T-helper 2 cell treated with Interferon-gamma antibody and Interleukin-4, amounts not matched to agents 100 ng/mL and 5 ng/mL, for 36 hours (primary cell): ENCODE results near the gene IRS1. TPM values are rescaled to one million over a fixed set of nuclear protein-coding genes. Genes with fewer than 3 reads are reported as not detected.

Experiments used
- intact Hi-C: fragments of 100-400 bp; cut with micrococcal nuclease; formaldehyde crosslinking; loops from one replicate; pipeline ENCODE4 v1.15.1; 2023
- total RNA-seq: library from RNA; stranded (reverse); gene quantifications from 2 replicates; pipeline ENCODE4 v1.2.3, GENCODE V29; 2022

Gene IRS1
- total RNA-seq, 1 donor from 2014 or later: 1.8 TPM

DNA sequence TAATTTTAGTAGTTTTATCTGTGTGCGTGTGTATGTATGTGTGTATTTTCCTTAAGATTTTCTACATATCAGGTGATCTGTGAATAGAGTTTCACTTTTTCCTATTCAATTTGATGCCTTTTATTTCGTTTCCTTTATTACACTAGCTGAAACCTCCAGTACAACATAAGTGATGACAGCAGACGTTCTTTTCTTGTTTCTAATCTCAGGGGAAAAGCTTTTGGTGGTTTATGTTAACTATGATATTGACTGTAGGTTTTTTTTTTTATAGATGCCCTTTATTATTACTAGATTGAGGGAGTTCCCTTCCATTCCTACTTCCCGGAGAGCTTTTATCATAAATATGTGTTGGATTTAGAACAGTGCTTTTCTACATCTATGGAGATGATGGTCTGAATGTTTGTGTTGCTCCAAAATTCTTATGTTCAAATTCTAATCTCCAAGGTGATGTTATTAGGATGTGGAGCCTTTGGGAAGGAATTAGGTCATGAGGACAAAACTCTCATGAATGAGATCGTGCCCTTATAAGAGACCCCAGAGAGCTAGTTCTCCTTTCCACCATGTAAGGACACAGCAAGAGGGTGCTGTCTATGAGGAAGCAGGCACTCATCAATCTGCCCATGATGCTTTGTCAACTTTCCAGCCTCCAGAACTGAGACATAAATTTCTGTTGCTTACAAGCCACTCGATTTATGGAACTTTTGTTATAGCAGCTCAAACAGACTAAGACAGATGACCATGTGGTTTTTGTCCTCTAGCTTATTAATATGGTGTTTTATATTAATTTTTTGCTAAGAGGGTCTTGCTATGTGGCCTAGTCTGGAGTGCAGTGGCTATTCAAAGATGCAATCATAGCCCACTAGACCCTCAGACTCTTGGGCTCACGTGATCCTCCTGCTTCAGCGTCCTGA lies 30.4 kb upstream of the IRS1 start:
- intact Hi-C loops: loop anchor here (10.0 kb wide), 1 partner anchor 1905 kb away; no protein-coding TSS in a partner anchor

DNA sequence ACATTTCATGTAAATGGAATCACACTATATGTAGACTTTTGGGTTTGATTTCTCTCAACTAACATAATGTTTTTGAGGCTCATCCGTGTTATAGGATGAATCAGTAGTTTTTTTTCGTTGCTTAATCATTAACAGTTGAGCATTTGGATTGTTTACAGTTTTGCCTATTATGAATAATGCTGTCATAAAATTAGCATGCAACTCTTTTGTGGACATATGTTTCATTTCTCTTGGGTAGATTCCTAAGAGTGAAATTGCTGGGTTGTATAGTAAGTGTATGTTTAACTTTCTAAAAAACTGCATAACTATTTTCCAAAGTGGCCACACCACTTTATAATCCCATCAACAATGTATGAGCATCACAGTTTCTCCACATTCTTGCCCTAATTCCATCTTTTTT lies 28.6 kb upstream of the IRS1 start:
- intact Hi-C loops: no loop called here

DNA sequence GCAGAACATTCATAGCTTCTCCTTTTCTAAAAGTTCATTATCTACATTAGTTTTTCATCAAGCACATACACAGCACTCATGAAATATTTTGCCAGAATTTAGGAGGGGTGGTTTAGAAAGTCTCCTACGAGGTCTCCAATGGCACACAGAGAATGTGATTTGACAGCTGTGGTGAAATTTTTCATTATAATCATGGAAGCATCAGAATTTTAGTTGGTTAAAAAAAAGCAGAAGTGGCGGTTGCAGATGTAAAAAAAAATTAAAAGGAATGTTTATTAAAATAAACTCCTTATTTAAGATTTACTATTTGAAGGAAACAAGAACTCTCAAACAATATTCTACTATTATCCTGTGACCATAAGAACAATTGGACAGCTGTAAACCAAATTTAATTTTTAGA lies 25.4 kb upstream of the IRS1 start:
- intact Hi-C loops: no loop called here

DNA sequence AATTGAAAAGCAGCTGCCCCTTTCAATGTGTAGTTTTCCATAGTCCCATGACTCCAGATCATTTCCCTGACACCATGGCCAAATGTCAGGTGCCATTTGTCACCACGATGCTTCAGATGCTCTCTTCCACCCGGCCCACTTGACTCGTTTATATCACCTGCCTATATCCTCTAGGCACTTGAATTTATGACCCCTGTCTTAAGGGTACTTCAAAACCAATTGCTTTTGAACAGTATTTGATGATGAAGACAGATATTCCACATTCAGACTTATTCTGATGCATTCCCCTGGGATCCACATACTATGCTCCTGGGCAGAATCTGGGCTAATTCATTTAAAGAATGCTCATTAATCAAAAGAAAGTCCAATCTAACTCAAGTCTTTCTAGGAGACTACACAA lies 19.3 kb upstream of the IRS1 start:
- intact Hi-C loops: no loop called here

DNA sequence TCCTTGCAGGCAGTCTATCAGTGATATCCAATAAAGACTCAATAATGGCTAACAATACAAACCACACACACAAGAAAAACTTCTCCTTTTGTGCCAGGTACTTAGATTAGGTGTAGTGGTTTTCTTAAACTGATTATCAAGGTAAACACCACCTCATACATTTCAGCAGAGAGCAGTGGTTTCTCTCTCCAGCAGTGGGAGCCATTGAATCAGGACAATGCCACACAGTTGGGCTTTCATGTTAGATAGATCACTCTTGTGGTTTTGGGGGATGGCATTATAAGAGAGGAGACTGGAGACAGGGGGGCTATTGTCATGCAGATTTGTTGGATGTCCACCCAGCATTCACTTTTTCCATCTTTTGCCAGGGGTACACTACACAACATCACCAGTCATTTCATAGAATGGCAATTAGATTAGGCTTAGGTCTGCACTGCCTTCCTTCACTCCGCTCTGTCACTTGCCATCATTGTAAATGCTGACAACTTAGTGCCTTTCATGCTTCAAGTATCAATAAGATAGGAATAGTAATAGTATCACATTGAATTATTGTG lies 13.6 kb upstream of the IRS1 start:
- intact Hi-C loops: no loop called here

DNA sequence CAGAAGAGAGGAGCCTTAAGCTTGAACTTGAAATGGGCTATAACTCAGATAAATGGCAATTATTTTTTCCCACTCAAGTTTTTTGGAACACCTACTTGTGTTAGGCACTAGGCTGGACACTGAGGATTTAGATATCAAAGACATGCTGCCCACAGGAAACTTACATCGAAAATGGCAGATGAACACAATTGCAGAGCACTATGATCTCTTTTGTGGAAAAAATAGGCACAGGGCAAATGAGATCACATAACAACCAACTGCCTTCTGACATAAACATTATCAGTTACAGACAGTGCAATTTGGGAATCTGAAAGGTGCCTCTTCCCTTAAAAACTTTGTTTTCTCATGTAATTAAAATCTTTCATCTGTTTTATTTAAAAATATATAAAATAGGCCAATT lies 3.8 kb upstream of the IRS1 start:
- intact Hi-C loops: loop anchor here (5.0 to 10.0 kb wide), 3 partner anchors 289 to 819 kb away; no protein-coding TSS in a partner anchor

DNA sequence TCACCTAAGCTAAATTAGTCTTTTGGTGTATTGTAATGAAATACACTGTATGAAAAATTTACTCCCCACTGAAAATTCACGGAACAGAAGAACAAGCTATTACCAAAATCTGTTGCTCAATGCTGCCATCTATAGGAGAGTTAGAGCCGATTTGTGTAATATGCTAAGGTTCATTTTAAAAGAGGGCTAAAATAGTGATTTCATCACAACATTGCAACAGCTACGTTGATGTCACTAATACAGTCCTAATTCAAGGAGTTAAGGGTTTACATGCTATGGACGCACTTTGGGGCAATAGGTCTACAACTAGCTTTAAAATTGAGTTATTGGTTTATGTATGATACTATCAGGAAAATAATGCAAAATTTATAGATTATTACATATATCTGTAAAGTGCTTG lies 3.0 kb upstream of the IRS1 start:
- intact Hi-C loops: loop anchor here (1.0 to 10.0 kb wide), 6 partner anchors 183 to 1134 kb away; no protein-coding TSS in a partner anchor

DNA sequence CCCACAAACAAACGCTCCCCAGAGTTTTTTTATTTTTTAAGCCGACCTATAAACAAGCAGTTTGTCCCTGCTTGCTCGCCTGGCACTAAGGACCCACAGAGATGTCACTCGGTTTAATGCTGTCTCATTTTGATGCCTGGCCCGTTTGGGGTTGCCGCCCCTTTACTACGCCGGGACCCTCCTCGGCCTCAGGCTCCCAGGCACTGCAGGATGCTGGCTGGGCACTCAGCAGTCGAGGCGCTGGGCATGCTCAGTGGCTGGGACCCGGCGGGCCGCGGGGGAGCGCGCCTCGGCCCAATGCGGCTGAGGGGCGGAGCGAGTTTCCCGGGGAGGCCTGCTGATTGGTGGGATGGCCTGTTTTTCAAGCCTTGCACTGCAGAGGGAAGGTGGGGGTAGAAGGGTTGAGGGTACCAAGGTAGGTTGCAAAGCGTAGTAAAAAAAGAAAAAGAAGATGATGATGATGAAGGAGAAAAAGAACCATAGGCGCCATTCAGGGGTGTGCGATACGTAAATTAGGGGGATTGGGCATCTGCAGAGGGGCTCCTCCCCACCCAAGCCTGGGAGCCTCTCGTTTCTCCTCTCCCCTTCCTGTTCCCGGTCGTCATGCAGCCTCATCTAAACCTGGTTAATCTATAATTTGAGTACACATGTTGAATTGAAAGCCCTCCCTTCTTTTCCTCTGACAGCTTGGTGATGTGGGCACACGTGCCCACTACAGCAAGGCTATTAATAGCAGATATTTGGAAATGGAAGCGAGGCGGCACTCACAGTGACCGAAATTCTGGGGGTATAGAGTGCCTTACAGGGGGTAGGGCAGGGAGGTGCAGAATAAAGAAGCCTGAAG lies 1.5 kb upstream of the IRS1 start:
- intact Hi-C loops: loop anchor here (2.0 to 10.0 kb wide), 4 partner anchors 150 to 816 kb away; no protein-coding TSS in a partner anchor

DNA sequence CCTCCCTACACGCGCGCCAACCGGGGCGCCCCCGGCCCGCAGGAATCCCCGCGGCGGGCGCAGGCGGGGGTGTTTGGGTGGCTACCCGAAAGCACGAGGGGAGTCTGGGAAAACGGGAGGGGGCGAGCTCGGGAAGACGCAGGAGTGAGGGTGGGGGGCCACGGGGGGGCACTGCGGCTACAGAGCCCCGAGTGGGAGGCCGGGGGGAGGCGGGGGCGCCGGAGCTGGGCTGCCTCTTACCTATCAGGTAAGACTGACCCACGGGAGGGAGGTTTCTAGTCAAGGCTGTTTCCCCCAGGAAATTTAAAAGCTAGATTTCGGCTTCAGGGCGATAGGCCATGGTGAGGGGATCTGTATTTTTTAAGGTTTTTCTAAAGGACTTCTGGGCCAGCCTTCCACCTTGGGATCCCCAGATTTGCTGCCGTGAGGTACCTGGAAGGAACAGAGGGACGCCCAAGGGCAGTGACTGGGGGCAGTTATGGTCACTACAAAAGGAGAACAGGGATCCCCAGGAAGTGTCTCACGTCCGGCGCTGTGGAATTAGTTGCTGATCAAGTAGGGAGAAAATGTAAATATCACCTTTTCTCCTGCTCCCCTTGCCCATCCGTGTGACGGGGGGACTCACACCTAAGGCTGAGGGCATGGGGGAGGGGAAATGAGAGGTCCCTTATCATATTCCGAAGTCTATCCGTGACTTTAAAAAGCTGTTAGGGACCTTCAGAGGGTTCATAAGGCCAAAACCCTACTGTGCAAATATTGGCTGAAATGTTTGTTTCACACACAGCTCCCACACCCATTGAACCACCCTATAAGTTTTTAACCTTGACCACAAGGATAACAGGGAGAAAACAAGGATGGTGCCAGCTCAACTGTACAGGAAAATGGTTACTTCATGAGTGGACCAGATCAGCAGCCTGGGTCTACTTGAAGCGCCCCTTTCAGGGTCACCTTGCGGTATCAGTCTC lies 638 bp upstream of the IRS1 start:
- intact Hi-C loops: loop anchor here (1.0 to 10.0 kb wide), 8 partner anchors 9 to 1755 kb away; partner anchors contain the start of gene DOCK10

DNA sequence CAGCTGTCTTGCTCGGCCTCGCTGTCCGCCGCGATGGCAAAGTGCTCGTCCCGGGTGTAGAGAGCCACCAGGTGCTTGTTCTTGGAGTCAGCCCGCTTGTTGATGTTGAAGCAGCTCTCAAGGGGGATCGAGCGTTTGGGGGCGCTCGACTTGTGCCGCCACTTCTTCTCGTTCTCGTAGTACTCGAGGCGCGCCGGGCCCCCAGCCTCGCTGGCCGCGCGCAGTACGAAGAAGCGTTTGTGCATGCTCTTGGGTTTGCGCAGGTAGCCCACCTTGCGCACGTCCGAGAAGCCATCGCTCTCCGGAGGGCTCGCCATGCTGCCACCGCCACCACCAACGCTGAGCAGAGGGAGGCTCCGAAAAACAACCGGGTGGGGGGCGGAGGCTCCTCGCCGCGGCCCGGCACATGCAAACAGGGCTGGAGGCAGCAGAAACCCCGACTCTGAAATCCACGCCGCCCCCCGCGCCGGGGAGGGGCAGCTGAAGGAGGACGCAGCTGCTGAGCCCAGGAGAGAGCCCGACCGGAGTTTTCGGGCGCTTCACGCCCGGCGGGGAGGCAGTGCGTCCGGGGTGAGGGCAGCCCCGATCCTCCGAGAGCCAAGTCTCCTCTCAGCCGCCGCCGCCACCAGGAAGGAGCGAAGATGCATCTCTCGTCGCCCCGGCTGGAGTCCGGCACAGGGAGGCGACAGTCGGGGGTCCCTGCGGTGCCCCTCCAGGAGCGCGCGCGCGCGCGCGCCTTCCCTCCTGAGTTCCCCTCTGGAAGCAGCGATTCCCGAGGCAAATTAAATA lies 1.0 kb downstream of the IRS1 start:
- intact Hi-C loops: loop anchor here (1.0 to 10.0 kb wide), 4 partner anchors 7 to 1754 kb away; partner anchors contain the start of gene DOCK10

DNA sequence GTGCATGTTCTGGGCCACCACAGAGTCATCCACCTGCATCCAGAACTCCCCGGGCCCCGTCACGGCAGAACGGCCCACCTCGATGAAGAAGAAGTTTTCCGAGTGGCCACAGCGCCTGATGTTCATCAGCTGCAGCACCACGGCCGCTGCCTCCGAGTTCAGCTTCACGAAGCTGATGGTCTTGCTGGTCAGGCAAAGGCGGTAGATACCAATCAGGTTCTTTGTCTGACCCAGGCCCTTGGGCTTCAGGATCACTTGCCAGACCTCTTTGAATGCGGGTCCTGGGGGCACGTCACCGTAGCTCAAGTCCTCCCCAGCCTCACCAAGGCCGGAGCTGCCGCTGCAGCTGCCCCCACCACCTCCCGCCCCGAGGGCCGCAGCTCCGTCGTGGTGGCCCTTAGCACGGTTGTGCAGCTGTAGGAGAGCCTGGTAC lies 1.6 kb downstream of the IRS1 start:
- intact Hi-C loops: loop anchor here (2.0 to 10.0 kb wide), 2 partner anchors 375 to 1753 kb away; partner anchors contain the start of gene DOCK10

DNA sequence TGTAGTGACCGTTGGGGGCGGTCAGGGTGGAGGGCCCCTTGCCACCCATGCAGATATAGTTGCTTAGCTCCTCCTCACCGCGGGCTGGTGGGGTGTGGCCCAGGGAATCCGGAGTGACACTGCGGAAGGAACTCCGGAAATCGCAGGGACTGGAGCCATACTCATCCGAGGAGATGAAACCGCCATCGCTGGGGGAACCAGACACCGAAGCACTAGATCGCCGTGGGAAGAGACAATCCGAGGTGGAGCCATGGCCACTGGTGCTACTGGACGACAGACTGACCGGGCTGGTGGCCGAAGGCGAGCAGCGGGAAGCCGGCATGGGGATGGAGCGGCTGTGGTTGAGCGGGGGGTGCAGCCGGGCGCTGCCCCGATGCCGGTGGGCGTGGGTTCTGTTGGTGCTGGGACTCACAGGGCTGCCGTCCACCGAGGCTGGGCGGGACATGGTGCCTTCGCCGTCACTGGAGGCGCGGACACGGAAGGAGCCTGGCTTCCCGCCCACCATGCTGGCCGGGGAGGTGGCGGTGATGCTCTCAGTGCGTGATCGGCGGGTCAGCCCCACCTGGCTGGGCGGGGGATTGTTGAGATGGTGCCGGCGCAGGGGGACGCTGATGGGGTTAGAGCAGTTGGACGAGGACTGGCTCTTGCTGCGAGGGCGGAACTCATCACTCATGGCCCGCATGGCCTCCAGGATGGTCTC lies 2.2 kb downstream of the IRS1 start:
- intact Hi-C loops: loop anchor here (10.0 kb wide), 1 partner anchor 1753 kb away; the partner anchor contains the start of gene DOCK10

DNA sequence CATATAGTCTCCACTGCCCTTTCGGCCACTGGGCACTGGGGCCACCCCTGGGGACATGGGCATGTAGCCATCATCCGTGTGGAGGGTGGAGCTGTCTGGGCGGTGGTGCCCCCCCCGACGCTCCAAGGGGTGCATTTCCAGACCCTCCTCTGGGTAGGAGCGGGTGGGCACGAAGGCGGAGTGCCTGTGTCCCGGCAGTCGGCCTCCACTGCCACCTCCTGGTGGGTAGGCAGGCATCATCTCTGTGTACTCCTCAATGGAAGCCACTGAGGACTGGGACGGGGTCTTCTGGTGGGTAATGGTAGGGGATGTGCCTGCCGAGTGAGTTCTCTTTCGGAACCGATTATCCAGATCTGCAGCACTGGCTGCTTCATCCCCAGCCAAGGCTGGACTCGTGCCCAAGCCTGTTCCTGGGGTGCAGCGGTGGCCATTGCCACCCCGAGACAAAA lies 2.8 kb downstream of the IRS1 start:
- intact Hi-C loops: loop anchor here (10.0 kb wide), 1 partner anchor 1752 kb away; the partner anchor contains the start of gene DOCK10

DNA sequence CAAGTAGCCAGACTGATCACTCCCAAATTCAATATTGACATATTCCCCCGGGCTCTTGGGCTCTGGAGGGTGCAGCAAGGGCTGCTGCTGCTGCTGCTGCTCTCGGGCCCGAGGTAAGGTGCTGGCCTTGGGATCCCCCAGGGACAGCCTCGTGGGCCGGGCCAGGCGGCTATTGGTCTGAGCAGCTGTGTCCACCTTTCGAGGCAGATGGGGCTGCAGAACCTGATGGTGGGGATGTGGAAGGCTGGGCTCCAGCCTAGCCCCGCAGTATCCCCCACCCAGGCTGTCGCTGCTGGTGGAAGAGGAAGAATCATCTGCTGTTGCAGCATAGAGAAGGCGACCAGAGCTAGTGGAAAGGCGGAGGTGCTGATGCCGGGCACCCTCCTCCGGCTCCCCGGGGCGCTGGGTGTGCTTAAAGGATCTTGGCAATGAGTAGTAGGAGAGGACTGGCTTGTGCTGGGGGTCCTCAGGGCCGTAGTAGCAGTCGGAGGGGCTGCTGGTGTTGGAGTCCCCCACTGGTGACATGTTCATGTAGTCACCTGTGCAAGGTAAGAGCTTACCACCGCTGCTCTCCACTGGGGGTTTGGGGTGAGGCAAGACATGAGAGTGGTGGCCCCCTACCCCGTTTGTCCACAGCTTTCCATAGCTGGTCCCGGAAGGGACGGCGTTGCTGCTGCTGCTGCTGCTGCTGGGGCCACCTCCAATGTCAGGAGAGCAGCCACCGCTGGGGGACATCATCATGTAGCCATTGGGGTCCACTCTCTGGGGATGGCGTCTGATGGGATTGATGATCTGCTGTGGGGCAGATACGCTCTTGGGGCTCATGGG lies 3.4 kb downstream of the IRS1 start:
- intact Hi-C loops: loop anchor here (10.0 kb wide), 1 partner anchor 1751 kb away; the partner anchor contains the start of gene DOCK10

DNA sequence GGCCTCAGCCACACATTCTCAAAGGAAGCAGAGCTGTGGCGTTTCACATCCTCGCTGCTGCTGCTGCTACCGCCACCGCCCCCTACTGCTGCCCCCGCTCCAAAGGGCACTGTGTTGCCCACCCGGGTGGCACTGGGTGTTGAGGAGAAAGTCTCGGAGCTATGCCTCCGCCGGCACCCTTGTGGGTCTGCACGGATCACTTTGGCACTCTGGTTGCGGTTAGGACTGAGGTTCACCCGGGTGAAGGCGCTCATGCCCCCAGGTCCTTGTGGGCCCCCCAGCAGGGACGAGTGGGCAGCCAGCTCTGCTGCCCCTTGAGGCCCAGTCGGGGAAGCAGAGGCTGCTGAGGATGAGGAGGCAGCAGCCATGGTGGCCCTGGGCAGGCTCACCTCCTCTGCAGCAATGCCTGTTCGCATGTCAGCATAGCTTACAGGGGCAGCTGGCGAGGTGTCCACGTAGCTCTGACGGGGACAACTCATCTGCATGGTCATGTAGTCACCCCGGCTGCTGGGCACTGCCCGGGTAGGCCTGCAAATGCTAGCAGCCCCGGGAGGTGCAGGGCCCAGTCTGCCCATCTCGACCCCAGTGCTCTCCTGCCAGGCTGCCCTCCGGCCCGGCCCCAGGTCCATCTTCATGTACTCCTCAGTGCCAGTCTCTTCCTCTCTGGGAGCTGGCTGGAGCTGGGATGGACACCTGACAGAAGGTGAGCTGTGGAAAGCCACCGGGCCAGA lies 4.2 kb downstream of the IRS1 start:
- intact Hi-C loops: loop anchor here (10.0 kb wide), 1 partner anchor 1751 kb away; the partner anchor contains the start of gene DOCK10

DNA sequence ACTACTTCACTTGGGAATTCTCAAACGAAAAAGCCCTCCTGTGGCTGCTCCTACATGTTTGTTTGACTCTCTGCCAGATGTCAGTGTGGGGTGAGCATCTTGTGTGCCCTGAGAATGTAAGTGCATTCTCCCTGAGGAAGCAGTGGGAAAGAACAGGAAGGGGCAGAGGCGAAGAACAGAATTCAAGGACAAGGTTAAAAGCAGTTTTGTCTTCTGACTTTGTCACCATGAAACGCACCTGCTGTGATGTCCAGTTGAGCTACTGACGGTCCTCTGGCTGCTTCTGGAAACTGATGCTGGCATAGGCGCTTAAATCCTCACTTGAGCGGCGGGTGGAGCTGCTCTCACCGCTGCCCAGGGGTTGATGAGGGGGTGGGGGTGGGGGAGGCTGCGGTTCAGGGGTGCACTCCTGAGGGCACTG lies 4.9 kb downstream of the IRS1 start:
- intact Hi-C loops: loop anchor here (10.0 kb wide), 1 partner anchor 1750 kb away; the partner anchor contains the start of gene DOCK10
